ENCODE data around the gene ECHDC1. TPM values are rescaled to one million over a fixed set of nuclear protein-coding genes. Genes with fewer than 3 reads are reported as not detected.
A peak's percentile ranks its signal among the peaks of the same experiment; 100 is the strongest.

Gene ECHDC1
- total RNA-seq, 1 donor from 2014 or later: 23.8 TPM

GRCh38 chr6:127289934-127290333 lies 53.5 kb downstream of the ECHDC1 start:
- no peak for DNase-seq (ENCODE audit: low spot score)

GRCh38 chr6:127288705-127289104 lies 54.7 kb downstream of the ECHDC1 start:
- no peak for DNase-seq (ENCODE audit: low spot score)

GRCh38 chr6:127282184-127282583 lies 61.2 kb downstream of the ECHDC1 start:
- DNase-seq (ENCODE audit: low spot score): no peak

GRCh38 chr6:127279815-127280214 lies 63.6 kb downstream of the ECHDC1 start:
- no peak for DNase-seq (ENCODE audit: low spot score)

GRCh38 chr6:127277878-127278843 lies 65.2 kb downstream of the ECHDC1 start:
- no peak for DNase-seq (ENCODE audit: low spot score)

GRCh38 chr6:127276331-127276730 lies 67.1 kb downstream of the ECHDC1 start:
- DNase-seq (ENCODE audit: low spot score): no peak

GRCh38 chr6:127273499-127273898 lies 69.9 kb downstream of the ECHDC1 start:
- no peak for DNase-seq (ENCODE audit: low spot score)

- no peak for DNase-seq (ENCODE audit: low spot score)
These were observed 70.8 kb downstream of the ECHDC1 start for GRCh38 chr6:127272576-127272975.

- peak; percentile 15 for DNase-seq (ENCODE audit: low spot score)
These were observed 75.5 kb downstream of the ECHDC1 start for GRCh38 chr6:127267646-127268625.

GRCh38 chr6:127266892-127267645 lies 76.3 kb downstream of the ECHDC1 start:
- peak; percentile 80 for DNase-seq (ENCODE audit: low spot score)

GRCh38 chr6:127266178-127266891 lies 77.1 kb downstream of the ECHDC1 start, which contains the start of gene RNF146:
TSS of gene RNF146 (plus strand) at chr6:127266864. CDS start at chr6:127280339, 13,475 bp downstream.
- peak; percentile 94 for DNase-seq (ENCODE audit: low spot score)

- DNase-seq (ENCODE audit: low spot score): no peak
These were observed 79.9 kb downstream of the ECHDC1 start for GRCh38 chr6:127263481-127263880.

GRCh38 chr6:127262896-127263295 lies 80.5 kb downstream of the ECHDC1 start:
- no peak for DNase-seq (ENCODE audit: low spot score)

GRCh38 chr6:127255286-127255685 lies 88.1 kb downstream of the ECHDC1 start:
- DNase-seq (ENCODE audit: low spot score): no peak

- no peak for DNase-seq (ENCODE audit: low spot score)
These were observed 93.8 kb downstream of the ECHDC1 start for GRCh38 chr6:127249621-127250020.

GRCh38 chr6:127247114-127248096 lies 96.0 kb downstream of the ECHDC1 start:
- DNase-seq (ENCODE audit: low spot score): no peak

GRCh38 chr6:127243501-127243900 lies 99.9 kb downstream of the ECHDC1 start:
- no peak for DNase-seq (ENCODE audit: low spot score)
